Vagina (tissue), 2 donors: ENCODE results near the gene ERGIC1. TPM values are rescaled to one million over a fixed set of nuclear protein-coding genes. Genes with fewer than 3 reads are reported as not detected.

Experiments used
- DNase-seq, 2 donors: peaks; one replicate each; pipeline ENCODE4 v3.0.0-alpha.2; 2017; ENCODE audit errors: extremely low spot score in 2 of 2
- H3K27ac ChIP-seq: fragments of 200-600 bp; sonication (generic); one replicate; pipeline ENCODE4 v1.5.1; 2019
- H3K27me3 ChIP-seq: fragments of 200-600 bp; sonication (generic); one replicate; pipeline ENCODE4 v1.5.1; 2019
- H3K36me3 ChIP-seq, 2 donors: fragments of 200-600 bp; sonication (generic); one replicate each; pipeline ENCODE4 v1.5.1; 2017 to 2019
- H3K4me1 ChIP-seq: fragments of 200-600 bp; sonication (generic); one replicate; pipeline ENCODE4 v1.5.1; 2019
- H3K4me3 ChIP-seq, 2 donors: fragments of 200-600 bp; sonication (generic); 1 replicate in 1 of 2; 2 replicates in 1 of 2; pipeline ENCODE4 v1.5.1; 2016 to 2019
- H3K9me3 ChIP-seq: fragments of 200-600 bp; sonication (generic); one replicate; pipeline ENCODE4 v1.5.1; 2019
- POLR2A ChIP-seq, 2 donors: fragments of 450-650 bp; IDR thresholded peaks; one replicate each; pipeline ENCODE4 v1.6.1; 2017; ENCODE audit warnings: antibody characterized with exemption in 2 of 2, mild to moderate bottlenecking in 2 of 2, moderate library complexity in 2 of 2
- POLR2AphosphoS5 ChIP-seq, 2 donors: sonication (generic); formaldehyde crosslinking; IDR thresholded peaks; one replicate each; pipeline ENCODE4 v1.9.0; 2017; ENCODE audit warnings: antibody characterized with exemption in 2 of 2, mild to moderate bottlenecking in 2 of 2, low read depth in 1 of 2; ENCODE audit not compliant: insufficient read depth in 1 of 2
- intact Hi-C: fragments of 100-400 bp; cut with DNase I; formaldehyde crosslinking; loops from one replicate; pipeline ENCODE4 v1.15.1; 2023
- total RNA-seq: library from RNA; depleted of rRNA; stranded (reverse); fragments of >200 nt; gene quantifications from one replicate; pipeline ENCODE4 v1.2.3, GENCODE V29; 2016
- TF ChIP-seq, protein P1 (sequence below), 3 experiments: fragments of 450-650 bp in 2 of 3; fragments of 200-600 bp in 1 of 3; sonication (generic) in 1 of 3; IDR thresholded peaks; one replicate each; pipeline ENCODE4 v1.5.1; 2017 to 2019; ENCODE audit warnings: antibody characterized with exemption in 3 of 3, mild to moderate bottlenecking in 2 of 3, moderate library complexity in 2 of 3

ERGIC1 gene
- total RNA-seq, 1 donor from 2014 or later, result 97.2 TPM

DNA sequence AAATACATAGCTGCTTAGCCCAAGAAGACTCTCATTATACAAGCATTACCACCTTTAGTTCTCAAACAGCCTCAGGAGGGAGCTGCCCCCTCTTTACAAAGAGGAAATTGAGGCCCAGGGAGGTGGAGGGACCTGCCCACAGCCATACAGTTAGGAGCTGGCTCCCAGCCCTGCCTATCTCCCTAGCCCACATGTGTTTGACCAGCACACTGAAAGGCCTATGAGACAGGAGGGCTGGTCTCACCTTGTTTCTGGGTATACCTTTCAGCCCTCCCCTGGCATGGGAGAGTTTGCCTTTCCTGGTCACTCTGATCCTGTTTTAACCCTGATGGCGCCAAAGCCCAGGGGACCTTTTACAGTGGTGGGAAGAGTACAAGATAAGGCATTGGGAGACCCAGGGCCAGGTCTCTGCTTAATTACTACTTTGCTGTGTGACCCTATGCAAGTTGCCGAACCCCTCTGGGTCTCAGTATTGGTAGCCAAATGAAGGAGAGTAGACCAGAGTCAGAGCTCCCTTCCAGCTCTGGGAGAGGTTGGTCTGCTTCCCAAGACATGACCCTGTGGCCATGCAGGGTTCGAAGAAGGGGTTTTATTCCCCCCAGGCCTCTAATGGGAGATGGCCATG lies 64.3 kb downstream of the ERGIC1 start:
- Histone ChIP-seq H3K9me3 (no peaks in the 10 kb centered on the region), H3K27ac (peak overlapping the region; percentile 95), H3K36me3 (no peaks in the 10 kb centered on the region), H3K4me1 (peaks cover 68% of the 10 kb centered on the region), H3K4me3 (no peak overlapping the region), H3K27me3 (no peaks in the 10 kb centered on the region)
- intact Hi-C loops, result no loop called here
- TF ChIP-seq, protein P1, sequence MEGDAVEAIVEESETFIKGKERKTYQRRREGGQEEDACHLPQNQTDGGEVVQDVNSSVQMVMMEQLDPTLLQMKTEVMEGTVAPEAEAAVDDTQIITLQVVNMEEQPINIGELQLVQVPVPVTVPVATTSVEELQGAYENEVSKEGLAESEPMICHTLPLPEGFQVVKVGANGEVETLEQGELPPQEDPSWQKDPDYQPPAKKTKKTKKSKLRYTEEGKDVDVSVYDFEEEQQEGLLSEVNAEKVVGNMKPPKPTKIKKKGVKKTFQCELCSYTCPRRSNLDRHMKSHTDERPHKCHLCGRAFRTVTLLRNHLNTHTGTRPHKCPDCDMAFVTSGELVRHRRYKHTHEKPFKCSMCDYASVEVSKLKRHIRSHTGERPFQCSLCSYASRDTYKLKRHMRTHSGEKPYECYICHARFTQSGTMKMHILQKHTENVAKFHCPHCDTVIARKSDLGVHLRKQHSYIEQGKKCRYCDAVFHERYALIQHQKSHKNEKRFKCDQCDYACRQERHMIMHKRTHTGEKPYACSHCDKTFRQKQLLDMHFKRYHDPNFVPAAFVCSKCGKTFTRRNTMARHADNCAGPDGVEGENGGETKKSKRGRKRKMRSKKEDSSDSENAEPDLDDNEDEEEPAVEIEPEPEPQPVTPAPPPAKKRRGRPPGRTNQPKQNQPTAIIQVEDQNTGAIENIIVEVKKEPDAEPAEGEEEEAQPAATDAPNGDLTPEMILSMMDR (IDR thresholded peaks at IDR 0.05), result no peak
- TF ChIP-seq POLR2A (IDR thresholded peaks at IDR 0.05) (no peak), POLR2AphosphoS5 (IDR thresholded peaks at IDR 0.05; ENCODE audit: insufficient read depth in 1 of 2, low read depth in 1 of 2) (no peak)
- DNase-seq, result no peak

DNA sequence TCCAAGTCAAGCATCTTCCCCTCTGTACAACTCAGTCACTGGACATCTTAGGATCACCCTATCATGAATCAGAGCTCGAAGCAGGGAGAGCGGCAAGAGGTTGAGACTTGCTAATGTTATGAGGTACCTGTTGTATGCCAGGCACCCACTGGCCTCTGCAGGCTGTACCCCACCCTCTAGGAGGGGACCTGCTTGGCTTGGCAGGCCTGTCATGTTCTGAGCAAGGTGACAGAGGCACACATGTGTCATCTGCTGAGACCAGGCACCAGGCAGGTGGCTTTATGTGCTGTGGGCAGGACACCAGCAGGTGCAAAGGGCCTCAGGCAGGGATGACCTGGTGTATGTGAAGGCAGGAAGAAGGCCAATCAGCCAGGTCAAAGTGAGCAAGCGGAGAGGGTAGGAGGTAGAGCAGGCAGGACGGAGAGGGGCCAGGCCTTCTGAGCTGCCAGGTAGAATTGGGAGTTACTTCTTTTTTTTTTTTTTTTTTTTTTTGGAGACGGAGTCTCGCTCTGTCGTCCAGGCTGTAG lies 64.9 kb downstream of the ERGIC1 start:
- no peak for DNase-seq
- Histone ChIP-seq H3K4me1 (peaks cover 73% of the 10 kb centered on the region), H3K4me3 (no peak overlapping the region), H3K36me3 (no peaks in the 10 kb centered on the region), H3K9me3 (no peaks in the 10 kb centered on the region), H3K27ac (peak overlapping the region; percentile 95), H3K27me3 (no peaks in the 10 kb centered on the region)
- TF ChIP-seq, protein P1 (IDR thresholded peaks at IDR 0.05), result no peak
- no peak for TF ChIP-seq POLR2A (IDR thresholded peaks at IDR 0.05)
- intact Hi-C loops, result no loop called here

DNA sequence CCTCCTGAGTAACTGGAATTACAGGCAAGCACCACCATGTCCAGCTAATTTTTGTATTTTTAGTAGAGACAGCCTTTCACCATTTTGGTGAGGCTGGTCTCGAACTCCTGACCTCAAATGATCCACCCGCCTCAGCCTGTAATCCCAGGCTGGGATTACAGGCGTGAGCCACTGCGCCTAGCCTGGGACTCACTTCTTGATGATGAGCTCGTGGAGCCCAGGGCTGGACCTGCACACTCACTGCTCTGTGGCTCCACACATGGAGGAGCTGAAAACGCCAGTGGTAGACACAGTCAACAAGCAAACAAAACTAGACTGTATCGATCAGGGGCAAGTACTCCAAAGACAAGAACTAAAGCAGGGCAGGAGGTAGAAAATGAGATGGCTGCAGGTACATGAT lies 65.4 kb downstream of the ERGIC1 start:
- Histone ChIP-seq H3K27ac (peak overlapping the region; percentile 95), H3K4me3 (no peak overlapping the region), H3K9me3 (no peaks in the 10 kb centered on the region), H3K36me3 (no peaks in the 10 kb centered on the region), H3K4me1 (peaks cover 79% of the 10 kb centered on the region), H3K27me3 (no peaks in the 10 kb centered on the region)
- intact Hi-C loops, result no loop called here
- no peak for DNase-seq
- no peak for TF ChIP-seq POLR2A (IDR thresholded peaks at IDR 0.05)
- TF ChIP-seq, protein P1 (IDR thresholded peaks at IDR 0.05), result no peak
- no peak for TF ChIP-seq POLR2AphosphoS5 (IDR thresholded peaks at IDR 0.05; ENCODE audit: insufficient read depth in 1 of 2, low read depth in 1 of 2)

DNA sequence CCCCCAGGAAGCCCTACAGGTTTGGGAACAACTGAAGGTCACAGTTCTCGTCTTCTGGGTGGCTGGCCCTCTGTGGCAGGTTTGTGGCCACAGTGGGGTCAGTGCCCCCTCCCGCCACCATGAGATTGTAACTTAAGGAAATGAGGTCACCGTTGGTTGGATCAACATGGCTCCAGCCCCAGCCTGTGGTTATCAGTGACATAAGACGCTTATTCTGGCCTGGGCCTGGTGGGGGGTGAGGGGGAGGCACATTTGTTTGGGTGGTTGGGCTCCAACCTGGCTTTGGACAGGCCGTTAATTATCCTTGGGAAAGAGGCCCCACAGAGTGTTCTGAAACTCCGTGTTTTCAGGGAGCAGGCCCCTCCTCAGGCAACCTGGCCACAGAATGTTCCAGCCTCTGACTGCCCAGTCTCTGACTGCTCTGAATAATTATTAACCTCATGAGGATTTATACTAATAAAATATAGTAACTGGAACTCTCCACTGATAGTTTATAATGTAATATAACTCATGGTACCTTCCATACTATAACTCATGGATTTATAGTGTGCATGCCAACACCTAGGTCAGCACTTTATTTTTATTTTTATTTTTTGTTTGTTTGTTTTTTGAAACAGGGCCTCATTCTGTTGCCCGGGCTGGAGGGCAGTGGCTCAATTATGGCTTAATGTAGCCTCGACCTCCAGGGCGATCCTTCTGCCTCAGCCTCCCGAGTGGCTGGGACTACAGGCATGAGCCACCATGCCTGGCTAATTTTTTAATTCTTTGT lies 67.1 kb downstream of the ERGIC1 start:
- H3K4me1 ChIP-seq, result peaks cover 96% of the 10 kb centered on the region
- H3K9me3 ChIP-seq, result no peaks in the 10 kb centered on the region
- DNase-seq, result no peak

More for the DNA sequence above, 67.1 kb downstream of the ERGIC1 start:
- Histone ChIP-seq H3K27me3 (no peaks in the 10 kb centered on the region), H3K36me3 (no peaks in the 10 kb centered on the region), H3K27ac (peak overlapping the region; percentile 95), H3K4me3 (no peak overlapping the region)
- peak in 1 of 2 donors; percentile 74 for TF ChIP-seq POLR2AphosphoS5 (IDR thresholded peaks at IDR 0.05; ENCODE audit: insufficient read depth in 1 of 2, low read depth in 1 of 2)
- TF ChIP-seq, protein P1 (IDR thresholded peaks at IDR 0.05), result no peak
- intact Hi-C loops, result loop anchor here (2.0 to 10.0 kb wide), 3 partner anchors 30 to 186 kb away; no protein-coding TSS in a partner anchor
